GM19452 (cell line): ENCODE results near the gene RTBDN.

Experiments used
- ATAC-seq: cut with Tn5 transposase; IDR thresholded peaks from one replicate; pipeline ENCODE4 v1.9.1; 2021; ENCODE audit not compliant: unreplicated experiment

RTBDN gene

GRCh38 chr19:12783291-12783848 lies 51.0 kb downstream of the RTBDN start:
- ATAC-seq: no peak

GRCh38 chr19:12782424-12783290 lies 51.7 kb downstream of the RTBDN start:
- ATAC-seq: peak; percentile 37

GRCh38 chr19:12782174-12782423 lies 52.3 kb downstream of the RTBDN start:
- peak; percentile 12 for ATAC-seq

GRCh38 chr19:12779162-12779993 lies 55.0 kb downstream of the RTBDN start:
- ATAC-seq: no peak

GRCh38 chr19:12778905-12779161 lies 55.5 kb downstream of the RTBDN start:
- no peak for ATAC-seq

- ATAC-seq: no peak
Measured at GRCh38 chr19:12778017-12778904, 56.1 kb downstream of the RTBDN start.

- no peak for ATAC-seq
Measured at GRCh38 chr19:12777217-12778016, 57.0 kb downstream of the RTBDN start.
